Subcutaneous adipose tissue (tissue), 4 donors: Measurements from ENCODE around the gene DPP10. TPM values are rescaled to one million over a fixed set of nuclear protein-coding genes. Genes with fewer than 3 reads are reported as not detected.

Experiments used
- CTCF ChIP-seq: fragments of 450-650 bp; IDR thresholded peaks from one replicate; pipeline ENCODE4 v1.5.1; 2016; ENCODE audit warnings: low read depth, mild to moderate bottlenecking, control low read depth, antibody characterized with exemption, moderate library complexity
- total RNA-seq, 4 donors: library from RNA; depleted of rRNA; stranded (reverse); fragments of >200 nt; gene quantifications; one replicate each; pipeline ENCODE4 v1.1.0, GENCODE V29; 2016

DPP10 gene
- total RNA-seq, 4 donors from 2014 or later: 0.94 TPM; not detected in 3

- no peak for TF ChIP-seq CTCF
Observed at GRCh38 chr2:114436329-114436728, 6.1 kb upstream of the DPP10 start.

GRCh38 chr2:114446571-114446970 is 4.1 kb downstream of the DPP10 start:
- TF ChIP-seq CTCF: no peak

- no peak for TF ChIP-seq CTCF
Observed at GRCh38 chr2:114450639-114451038, 8.2 kb downstream of the DPP10 start.

GRCh38 chr2:114456566-114456965 is 14.1 kb downstream of the DPP10 start:
- TF ChIP-seq CTCF: no peak

GRCh38 chr2:114457956-114458355 is 15.5 kb downstream of the DPP10 start:
- no peak for TF ChIP-seq CTCF

- no peak for TF ChIP-seq CTCF
Observed at GRCh38 chr2:114461116-114461515, 18.7 kb downstream of the DPP10 start.

GRCh38 chr2:114464961-114465706 is 22.7 kb downstream of the DPP10 start:
- TF ChIP-seq CTCF: no peak
